ENCODE measurements around the gene FAIM2.

DNA sequence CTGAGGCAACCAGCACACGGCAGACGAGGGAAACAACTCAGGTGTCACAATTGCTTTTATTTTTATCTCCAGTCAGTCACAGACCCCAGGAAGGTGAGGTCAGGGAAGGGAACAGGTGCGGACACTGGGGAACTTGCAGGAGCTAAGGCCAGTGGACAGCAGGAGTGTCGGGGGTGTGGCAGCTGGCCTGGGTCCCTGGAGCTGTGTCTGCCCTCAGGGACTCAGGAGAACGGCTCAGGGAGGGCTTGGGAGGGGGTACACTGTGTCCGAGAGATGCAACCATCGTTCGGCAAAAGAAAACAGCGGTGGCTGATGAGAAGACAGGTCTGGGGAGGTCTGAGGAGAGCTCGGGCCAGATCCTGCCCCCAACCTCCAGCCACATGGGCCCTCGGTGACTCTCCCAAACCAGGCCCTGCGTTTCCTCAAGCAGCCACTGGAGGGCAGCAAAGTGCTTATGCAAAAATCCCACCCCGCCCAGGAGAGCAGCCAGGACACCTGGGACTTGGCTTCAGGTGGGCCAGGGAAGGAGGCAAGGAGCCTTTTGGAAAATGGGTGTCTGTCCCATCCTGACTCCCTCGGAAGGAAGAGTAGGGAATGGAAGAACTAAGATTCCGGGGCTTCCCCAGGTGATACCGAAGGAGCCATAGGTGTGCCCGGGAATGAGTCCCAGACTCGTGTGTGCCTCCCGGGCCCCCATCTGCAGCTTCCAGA lies 36.7 kb downstream of the FAIM2 start:
- TF ChIP-seq, protein P1, sequence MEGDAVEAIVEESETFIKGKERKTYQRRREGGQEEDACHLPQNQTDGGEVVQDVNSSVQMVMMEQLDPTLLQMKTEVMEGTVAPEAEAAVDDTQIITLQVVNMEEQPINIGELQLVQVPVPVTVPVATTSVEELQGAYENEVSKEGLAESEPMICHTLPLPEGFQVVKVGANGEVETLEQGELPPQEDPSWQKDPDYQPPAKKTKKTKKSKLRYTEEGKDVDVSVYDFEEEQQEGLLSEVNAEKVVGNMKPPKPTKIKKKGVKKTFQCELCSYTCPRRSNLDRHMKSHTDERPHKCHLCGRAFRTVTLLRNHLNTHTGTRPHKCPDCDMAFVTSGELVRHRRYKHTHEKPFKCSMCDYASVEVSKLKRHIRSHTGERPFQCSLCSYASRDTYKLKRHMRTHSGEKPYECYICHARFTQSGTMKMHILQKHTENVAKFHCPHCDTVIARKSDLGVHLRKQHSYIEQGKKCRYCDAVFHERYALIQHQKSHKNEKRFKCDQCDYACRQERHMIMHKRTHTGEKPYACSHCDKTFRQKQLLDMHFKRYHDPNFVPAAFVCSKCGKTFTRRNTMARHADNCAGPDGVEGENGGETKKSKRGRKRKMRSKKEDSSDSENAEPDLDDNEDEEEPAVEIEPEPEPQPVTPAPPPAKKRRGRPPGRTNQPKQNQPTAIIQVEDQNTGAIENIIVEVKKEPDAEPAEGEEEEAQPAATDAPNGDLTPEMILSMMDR (IDR thresholded peaks at IDR 0.05; ENCODE audit: insufficient read depth, low read depth, low read length): peak; percentile 84
- no peak for TF ChIP-seq EZH2 (IDR thresholded peaks at IDR 0.05; ENCODE audit: insufficient read depth, low read length)
